Panc1 (cell line): ENCODE data around the gene ZNF783. TPM values are rescaled to one million over a fixed set of nuclear protein-coding genes. Genes with fewer than 3 reads are reported as not detected.

Experiments used
- ATAC-seq: fragments of 200-7000 bp; cut with Tn5 transposase; 2 replicates; pipeline ENCODE4 v1.9.1; 2020; ENCODE audit warnings: mild to moderate bottlenecking, moderate library complexity
- BruUV-seq: library from RNA; stranded (reverse); fragments of 400-500 nt; replicated peaks from 2 replicates; lab custom pipeline; 2021; lab: Mats Ljungman, UMichigan
- CTCF ChIA-PET: fragments of 300-600 bp; sonication (Branson Sonifier 250); formaldehyde crosslinking; loops from one replicate; lab custom pipeline; 2022; ENCODE audit warnings: antibody characterized with exemption; lab: Charles Lee
- POLR2A ChIA-PET: fragments of 300-600 bp; sonication (Branson Sonifier 250); formaldehyde crosslinking; loops from one replicate; lab custom pipeline; 2022; ENCODE audit warnings: antibody characterized with exemption; lab: Charles Lee
- DNase-seq: peaks from one replicate; pipeline ENCODE4 v3.0.0-alpha.2; 2010; ENCODE audit warnings: low read depth, low spot score
- H3K27ac ChIP-seq: 2 replicates; pipeline ENCODE4 v1.5.1; 2011; ENCODE audit warnings: mild to moderate bottlenecking, low read length, inconsistent platforms
- H3K27me3 ChIP-seq: fragments of 200-500 bp; sonication (Bioruptor generic); 2 replicates; pipeline ENCODE4 v1.6.0; 2014; ENCODE audit warnings: low read length, inconsistent platforms; ENCODE audit not compliant: control insufficient read depth, insufficient read depth
- H3K36me3 ChIP-seq: fragments of 200-500 bp; sonication (Bioruptor generic); 2 replicates; pipeline ENCODE4 v1.5.1; 2014; ENCODE audit warnings: inconsistent platforms, mild to moderate bottlenecking, low read length, moderate library complexity; ENCODE audit not compliant: control insufficient read depth, insufficient read depth
- H3K4me1 ChIP-seq: 2 replicates; pipeline ENCODE4 v1.5.1; 2011; ENCODE audit warnings: inconsistent platforms, mild to moderate bottlenecking, low read length, moderate library complexity; ENCODE audit not compliant: control insufficient read depth, insufficient read depth
- H3K4me3 ChIP-seq, 2 experiments: 2 replicates each; pipeline ENCODE4 v1.5.1; 2011 to 2012; ENCODE audit warnings: low read depth in 2 of 2, low read length in 2 of 2, mild to moderate bottlenecking in 2 of 2, inconsistent platforms in 1 of 2, moderate library complexity in 1 of 2
- H3K9me3 ChIP-seq: fragments of 200-500 bp; sonication (Bioruptor generic); 2 replicates; pipeline ENCODE4 v1.5.1; 2014; ENCODE audit warnings: low read depth, mild to moderate bottlenecking, inconsistent platforms, low read length, moderate library complexity; ENCODE audit not compliant: control insufficient read depth, insufficient read depth
- CTCF ChIP-seq: fragments of 450-650 bp; IDR thresholded peaks from 2 replicates; pipeline ENCODE4 v1.5.1; 2017; ENCODE audit warnings: mild to moderate bottlenecking
- POLR2AphosphoS5 ChIP-seq: IDR thresholded peaks from 2 replicates; pipeline ENCODE4 v1.6.1; 2012; ENCODE audit warnings: mild to moderate bottlenecking, low read depth, low read length, moderate library complexity
- REST ChIP-seq, 2 experiments: IDR thresholded peaks; 2 replicates each; pipeline ENCODE4 v1.6.1; 2011 to 2012; ENCODE audit warnings: low read depth in 2 of 2, control low read depth in 1 of 2, low read length in 1 of 2, mild to moderate bottlenecking in 1 of 2, moderate library complexity in 1 of 2; ENCODE audit not compliant: insufficient read depth in 1 of 2
- SIN3A ChIP-seq: IDR thresholded peaks from 2 replicates; pipeline ENCODE4 v1.6.1; 2012; ENCODE audit warnings: low read depth, mild to moderate bottlenecking, low read length, moderate library complexity, borderline replicate concordance; ENCODE audit not compliant: insufficient read depth
- TCF7L2 ChIP-seq: IDR thresholded peaks from 2 replicates; pipeline ENCODE4 v1.6.1; 2011; ENCODE audit warnings: mild to moderate bottlenecking, low read depth, low read length, inconsistent platforms
- in situ Hi-C: cut with HindIII; loops from 2 replicates; pipeline ENCODE4 v1.10.0; 2016; ENCODE audit warnings: low sequenced_read_pairs, low pct_unique_long_range_greater_than_20kb
- intact Hi-C: fragments of 100-400 bp; cut with micrococcal nuclease; formaldehyde crosslinking; loops from one replicate; pipeline ENCODE4 v1.10.0; 2022; ENCODE audit not compliant: unreplicated experiment
- total RNA-seq: library from RNA; stranded (reverse); gene quantifications from one replicate; pipeline ENCODE4 v1.2.1, GENCODE V29; 2021; ENCODE audit not compliant: unreplicated experiment

Gene ZNF783
- total RNA-seq, 1 experiment from 2014 or later, result 16.6 TPM

GRCh38 chr7:149256568-149256967 lies 5.4 kb upstream of the ZNF783 start:
- H3K36me3 ChIP-seq, result no peaks in the 10 kb centered on the region
- H3K27me3 ChIP-seq, result no peaks in the 10 kb centered on the region
- no TSS peak for BruUV-seq
- POLR2A ChIA-PET, result no interaction called here
- no peak overlapping the region for H3K4me3 ChIP-seq
- no peaks in the 10 kb centered on the region for H3K9me3 ChIP-seq
- DNase-seq, result no peak
- TF ChIP-seq POLR2AphosphoS5, result no peak
- TF ChIP-seq TCF7L2, result no peak
- TF ChIP-seq CTCF, result no peak
- TF ChIP-seq SIN3A, result no peak
- no peak for TF ChIP-seq REST (IDR thresholded peaks at IDR 0.05; ENCODE audit: insufficient read depth in 1 of 2, low read depth in 2 of 2, low read length in 1 of 2)
- peaks cover 4% of the 10 kb centered on the region; the same call in 1 of the 2 replicates for H3K4me1 ChIP-seq
- intact Hi-C loops (no loop called here), in situ Hi-C loops (no loop called here)
- ATAC-seq, result no peak
- H3K27ac ChIP-seq, result no peak overlapping the region
- CTCF ChIA-PET, result no interaction called here

GRCh38 chr7:149257146-149257545 lies 4.8 kb upstream of the ZNF783 start:
- Histone ChIP-seq H3K9me3 (no peaks in the 10 kb centered on the region), H3K4me3 (no peak overlapping the region), H3K27me3 (no peaks in the 10 kb centered on the region), H3K4me1 (peaks cover 4% of the 10 kb centered on the region; the same call in 1 of the 2 replicates), H3K27ac (no peak overlapping the region), H3K36me3 (no peaks in the 10 kb centered on the region)
- no peak for DNase-seq
- no peak for TF ChIP-seq CTCF
- TF ChIP-seq SIN3A, result no peak
- no peak for TF ChIP-seq POLR2AphosphoS5
- TF ChIP-seq REST (IDR thresholded peaks at IDR 0.05; ENCODE audit: insufficient read depth in 1 of 2, low read depth in 2 of 2, low read length in 1 of 2), result no peak
- CTCF ChIA-PET, result no interaction called here
- ATAC-seq, result no peak
- POLR2A ChIA-PET, result no interaction called here
- in situ Hi-C loops, result no loop called here
- BruUV-seq, result no TSS peak
- intact Hi-C loops, result no loop called here
